WTC11 (cell line): ENCODE data around the gene MIR17HG.

Source experiments
- CDX4 ChIP-seq: fragments of 250-450 bp; sonication (Bioruptor Pico); IDR thresholded peaks from 2 replicates; pipeline ENCODE4 v1.9.0; 2021; ENCODE audit warnings: moderate library complexity, mild to moderate bottlenecking, inconsistent platforms, borderline replicate concordance
- CREM ChIP-seq: sonication (generic); formaldehyde crosslinking; IDR thresholded peaks from 2 replicates; pipeline ENCODE4 v1.8.1; 2022; ENCODE audit warnings: mild to moderate bottlenecking, missing genetic modification reagents, moderate library complexity
- CTCF ChIP-seq: fragments of 200-600 bp; IDR thresholded peaks from 2 replicates; pipeline ENCODE4 v1.8.0; 2022; ENCODE audit warnings: antibody characterized with exemption
- E2F5 ChIP-seq: sonication (generic); formaldehyde crosslinking; IDR thresholded peaks from 2 replicates; pipeline ENCODE4 v1.8.1; 2022; ENCODE audit warnings: mild to moderate bottlenecking, moderate library complexity, missing genetic modification reagents
- ETV6 ChIP-seq: sonication (generic); formaldehyde crosslinking; IDR thresholded peaks from 2 replicates; pipeline ENCODE4 v1.8.1; 2022; ENCODE audit warnings: mild to moderate bottlenecking, missing genetic modification reagents
- FOXP4 ChIP-seq: sonication (generic); formaldehyde crosslinking; IDR thresholded peaks from 2 replicates; pipeline ENCODE4 v1.8.0; 2022; ENCODE audit warnings: mild to moderate bottlenecking, missing genetic modification reagents
- NR1H2 ChIP-seq: sonication (generic); formaldehyde crosslinking; IDR thresholded peaks from 2 replicates; pipeline ENCODE4 v1.9.0; 2021; ENCODE audit warnings: mild to moderate bottlenecking, moderate library complexity, missing genetic modification reagents
- NR2C2 ChIP-seq: sonication (generic); formaldehyde crosslinking; IDR thresholded peaks from 2 replicates; pipeline ENCODE4 v1.8.0; 2022; ENCODE audit warnings: mild to moderate bottlenecking, missing genetic modification reagents
- NR3C1 ChIP-seq: sonication (generic); formaldehyde crosslinking; conservative IDR thresholded peaks from 2 replicates; pipeline ENCODE4 v1.8.1; 2023; ENCODE audit warnings: low read depth, mild to moderate bottlenecking, missing genetic modification reagents
- PRDM15 ChIP-seq: sonication (generic); formaldehyde crosslinking; IDR thresholded peaks from 2 replicates; pipeline ENCODE4 v1.8.0; 2022; ENCODE audit warnings: missing genetic modification reagents
- RORB ChIP-seq: fragments of 250-450 bp; sonication (Bioruptor Pico); IDR thresholded peaks from 2 replicates; pipeline ENCODE4 v1.9.0; 2021; ENCODE audit warnings: mild to moderate bottlenecking
- TP53 ChIP-seq: sonication (generic); formaldehyde crosslinking; IDR thresholded peaks from 2 replicates; pipeline ENCODE4 v1.8.1; 2023; ENCODE audit warnings: mild to moderate bottlenecking, missing genetic modification reagents
- ZNF423 ChIP-seq: fragments of 250-450 bp; sonication (Bioruptor Pico); IDR thresholded peaks from 2 replicates; pipeline ENCODE4 v2.1.2; 2022; ENCODE audit warnings: mild to moderate bottlenecking, moderate library complexity
- ZNF512 ChIP-seq: sonication (generic); formaldehyde crosslinking; IDR thresholded peaks from 2 replicates; pipeline ENCODE4 v1.8.1; 2022; ENCODE audit warnings: missing genetic modification reagents, borderline replicate concordance

GRCh38 chr13:91384896-91385295, 37.4 kb downstream of the MIR17HG start:
- TF ChIP-seq CTCF: no peak
- TF ChIP-seq ZNF512 (CRISPR knock-in tag): no peak
- TF ChIP-seq NR2C2 (CRISPR knock-in tag): no peak
- no peak for TF ChIP-seq E2F5 (CRISPR knock-in tag)
- TF ChIP-seq RORB (CRISPR knock-in tag): no peak
- no peak for TF ChIP-seq ETV6 (CRISPR knock-in tag)
- TF ChIP-seq ZNF423: no peak
- TF ChIP-seq NR3C1 (CRISPR knock-in tag): no peak
- no peak for TF ChIP-seq CDX4 (CRISPR knock-in tag)
- no peak for TF ChIP-seq FOXP4 (CRISPR knock-in tag)
- no peak for TF ChIP-seq NR1H2 (CRISPR knock-in tag)
- no peak for TF ChIP-seq CREM
- no peak for TF ChIP-seq PRDM15
- no peak for TF ChIP-seq TP53 (CRISPR knock-in tag)
